RPMI7951 (cell line): ENCODE results near the gene PHF23. TPM values are rescaled to one million over a fixed set of nuclear protein-coding genes. Genes with fewer than 3 reads are reported as not detected.

Experiments
- DNase-seq: peaks from one replicate; pipeline ENCODE4 v3.0.0-alpha.2; 2012; ENCODE audit warnings: low read depth
- total RNA-seq: library from RNA; depleted of rRNA; stranded (reverse); fragments of >200 nt; shearing (Covaris generic); gene quantifications from 2 replicates; pipeline ENCODE4 v1.2.3, GENCODE V29; 2014; rRNA removed

Gene PHF23
- total RNA-seq, 1 experiment from 2014 or later: 40.3 TPM

DNA sequence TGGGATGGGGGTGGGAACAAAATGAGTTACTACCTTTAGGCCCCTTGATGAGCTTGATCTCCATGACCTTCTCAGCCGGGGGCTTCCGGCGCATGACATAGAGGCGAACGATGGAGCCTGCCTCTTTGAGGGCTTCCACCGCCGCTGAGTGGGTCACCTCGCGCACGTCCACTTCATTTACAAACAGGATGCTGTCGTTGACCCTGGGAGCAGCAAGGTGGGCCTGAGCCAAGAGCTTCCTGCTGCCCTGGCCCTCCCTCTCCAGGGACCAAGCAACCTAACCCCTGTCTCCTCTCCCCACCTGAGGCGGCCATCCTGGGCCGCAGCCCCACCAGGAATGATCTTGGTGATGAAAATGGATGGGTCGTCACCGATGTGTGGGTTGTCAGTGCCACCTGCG, 35.9 kb downstream of the PHF23 start:
- no peak for DNase-seq

- DNase-seq: no peak
Measured at GRCh38 chr17:7196651-7197401, 42.4 kb downstream of the PHF23 start.

DNA sequence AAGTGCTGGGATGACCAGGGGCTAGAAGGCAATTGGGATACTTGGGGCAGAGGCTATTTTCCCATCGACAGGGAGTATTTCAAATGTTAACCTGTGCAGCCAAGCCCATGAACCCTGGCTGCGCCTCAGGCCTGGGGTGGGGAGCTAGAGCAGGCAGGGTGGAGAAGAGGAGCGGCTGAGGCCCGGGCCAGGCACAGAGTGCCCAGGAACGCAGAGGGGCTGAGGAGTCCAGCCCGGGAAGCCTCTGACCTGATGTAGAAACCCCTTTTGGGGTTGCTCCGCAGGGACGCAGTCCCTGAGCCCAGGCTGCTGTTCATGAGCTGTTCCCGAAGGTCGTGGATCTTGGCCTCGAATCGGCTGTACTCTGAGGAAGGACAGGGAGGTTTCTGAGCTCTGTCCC, 43.3 kb downstream of the PHF23 start:
- DNase-seq: no peak

DNA sequence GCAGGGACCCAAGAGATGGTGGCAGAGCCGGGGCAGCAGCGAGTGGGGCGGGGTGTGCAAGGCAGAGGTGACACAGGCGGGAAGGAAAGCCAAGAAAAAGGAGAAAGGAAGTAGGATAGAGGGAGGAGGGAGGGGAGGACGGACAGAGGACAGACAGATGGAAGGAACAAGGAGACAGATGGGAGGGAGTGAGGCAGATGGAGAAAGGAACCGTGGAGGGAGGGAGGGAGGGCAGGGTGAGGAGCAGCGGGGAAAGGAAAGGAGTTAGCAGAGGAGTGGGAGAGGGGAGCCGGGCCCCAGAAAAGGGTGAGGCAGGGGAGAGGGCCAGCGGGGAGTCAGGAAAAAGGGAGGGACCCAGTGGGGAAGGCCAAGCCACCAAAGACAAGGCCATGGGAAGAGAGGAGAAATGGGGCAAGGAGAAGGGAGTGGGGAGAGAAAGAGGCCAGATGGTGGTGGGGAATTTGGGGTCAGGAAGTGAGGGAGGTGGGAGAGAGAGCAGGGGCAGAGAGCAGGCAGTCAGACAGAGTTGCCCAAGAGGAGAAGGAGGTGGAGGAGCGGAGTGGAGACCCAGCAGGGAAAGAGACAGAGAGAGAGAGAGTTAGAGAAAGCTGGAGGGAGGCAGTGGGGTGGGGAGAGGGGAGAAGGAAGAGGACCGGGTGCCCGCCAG, 46.9 kb downstream of the PHF23 start:
- DNase-seq: no peak

DNA sequence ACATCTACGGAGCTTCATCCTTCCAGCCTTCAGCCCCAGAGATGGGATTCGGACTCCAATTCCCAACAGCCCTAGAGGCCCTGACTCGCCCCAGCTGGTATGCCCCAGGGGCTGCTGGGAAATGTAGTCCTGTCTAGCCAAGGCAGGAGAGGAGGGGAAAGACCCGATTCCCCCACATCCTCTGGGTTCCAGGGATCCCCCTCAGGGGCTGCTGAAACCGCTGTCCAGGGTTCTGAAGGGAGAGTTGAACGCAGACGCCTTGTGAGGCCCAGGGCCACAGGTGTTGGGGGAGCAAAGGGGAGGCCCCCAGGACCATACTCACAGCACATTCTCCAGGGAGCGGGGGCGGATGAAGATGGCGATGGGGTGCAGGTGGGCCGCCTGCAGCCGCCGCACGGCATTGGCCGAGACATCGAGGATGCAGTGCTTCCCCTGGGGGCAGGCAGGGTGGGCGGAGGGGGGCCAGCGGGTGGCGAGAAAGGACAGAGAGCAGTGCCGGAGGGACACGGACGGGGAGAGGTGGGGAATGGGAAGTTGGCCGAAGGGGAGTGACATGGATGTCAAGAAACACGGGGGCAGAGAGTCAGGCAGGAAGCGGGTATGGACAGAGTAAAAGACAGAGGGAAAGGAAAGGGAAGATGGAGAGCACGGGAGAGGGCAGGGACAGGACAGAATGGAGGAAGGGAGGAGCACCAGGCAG, 47.5 kb downstream of the PHF23 start:
- DNase-seq: no peak

DNA sequence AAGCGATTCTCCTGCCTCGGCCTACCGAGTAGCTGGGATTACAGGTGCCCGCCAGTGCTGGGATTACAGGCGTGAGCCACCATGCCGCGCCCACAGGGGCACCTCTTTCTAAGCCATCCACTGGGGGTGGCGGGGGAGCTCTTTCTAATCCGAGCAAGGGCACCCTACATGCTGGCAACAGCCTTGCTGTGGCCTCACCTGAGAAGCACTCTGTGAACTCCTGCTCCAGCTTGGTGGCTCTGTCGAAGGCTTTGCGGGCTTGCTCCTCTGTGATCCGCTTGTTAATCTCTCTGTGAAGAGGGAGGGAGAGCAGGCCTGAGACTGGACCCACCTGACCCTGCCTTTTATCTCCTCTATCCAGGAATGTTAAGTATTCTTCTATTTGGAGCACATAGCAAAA, 48.2 kb downstream of the PHF23 start:
- no peak for DNase-seq

GRCh38 chr17:7190276-7190917, 48.9 kb downstream of the PHF23 start:
- DNase-seq: no peak

GRCh38 chr17:7186241-7186640, 53.0 kb downstream of the PHF23 start:
- DNase-seq: no peak

Other genes starting within 250 kb of the PHF23 start
- not detected in 2 replicates for gene ALOX12, start 243.4 kb downstream of the PHF23 start, total RNA-seq
- gene RNASEK, start 226.8 kb downstream of the PHF23 start, total RNA-seq: 156 and 180 TPM in 2 replicates
- gene BCL6B, start 216.4 kb downstream of the PHF23 start, total RNA-seq: not detected in 2 replicates
- gene SLC16A13, start 203.4 kb downstream of the PHF23 start, total RNA-seq: 0.12 and 0.20 TPM in 2 replicates
- 0.49 TPM in 1 of 2 replicates, not detected in the other for gene SLC16A11, start 195.4 kb downstream of the PHF23 start, total RNA-seq
- gene CLEC10A, start 159.2 kb downstream of the PHF23 start, total RNA-seq: not detected in 2 replicates
- gene ASGR2, start 124.6 kb downstream of the PHF23 start, total RNA-seq: not detected in 2 replicates
- gene ASGR1, start 60.1 kb downstream of the PHF23 start, total RNA-seq: not detected in 2 replicates
- 6.5 and 6.6 TPM in 2 replicates for gene DLG4, start 19.6 kb downstream of the PHF23 start, total RNA-seq
- 287 and 295 TPM in 2 replicates for gene ACADVL, start 19.5 kb downstream of the PHF23 start, total RNA-seq
- 24.6 and 25.0 TPM in 2 replicates for gene DVL2, start 4.9 kb downstream of the PHF23 start, total RNA-seq
- 451 and 468 TPM in 2 replicates for gene GABARAP, start 3.0 kb upstream of the PHF23 start, total RNA-seq
- gene CTDNEP1, start 12.3 kb upstream of the PHF23 start, total RNA-seq: 37.4 and 38.0 TPM in 2 replicates
- gene ELP5, start 12.8 kb upstream of the PHF23 start, total RNA-seq: 23.7 and 28.2 TPM in 2 replicates
- gene CLDN7, start 23.0 kb upstream of the PHF23 start, total RNA-seq: 0.48 and 2.0 TPM in 2 replicates
- gene SLC2A4, start 42.3 kb upstream of the PHF23 start, total RNA-seq: 0.20 TPM in 1 of 2 replicates, not detected in the other
- gene YBX2, start 55.2 kb upstream of the PHF23 start, total RNA-seq: 0.49 and 0.60 TPM in 2 replicates
- gene EIF5A, start 68.2 kb upstream of the PHF23 start, total RNA-seq: 414 and 526 TPM in 2 replicates
- 92.7 and 97.9 TPM in 2 replicates for gene GPS2, start 75.9 kb upstream of the PHF23 start, total RNA-seq
- gene NEURL4, start 89.9 kb upstream of the PHF23 start, total RNA-seq: 3.5 and 4.8 TPM in 2 replicates
- 0.12 and 0.20 TPM in 2 replicates for gene ACAP1, start 97.1 kb upstream of the PHF23 start, total RNA-seq
- 3.4 and 5.1 TPM in 2 replicates for gene KCTD11, start 112.7 kb upstream of the PHF23 start, total RNA-seq
- gene TMEM95, start 115.7 kb upstream of the PHF23 start, total RNA-seq: not detected in 2 replicates
- gene TNK1, start 141.6 kb upstream of the PHF23 start, total RNA-seq: 0.60 and 0.78 TPM in 2 replicates
- 20.8 and 23.2 TPM in 2 replicates for gene PLSCR3, start 155.1 kb upstream of the PHF23 start, total RNA-seq
- 177 and 229 TPM in 2 replicates for gene TMEM256, start 164.6 kb upstream of the PHF23 start, total RNA-seq
- gene NLGN2, start 168.4 kb upstream of the PHF23 start, total RNA-seq: 3.7 and 4.2 TPM in 2 replicates
- gene SPEM1, start 180.9 kb upstream of the PHF23 start, total RNA-seq: 0.10 TPM in 1 of 2 replicates, not detected in the other
- gene SPEM2, start 186.2 kb upstream of the PHF23 start, total RNA-seq: not detected in 2 replicates
- not detected in 2 replicates for gene SPEM3, start 189.4 kb upstream of the PHF23 start, total RNA-seq
- gene TMEM102, start 196.0 kb upstream of the PHF23 start, total RNA-seq: 2.9 and 5.5 TPM in 2 replicates
- 2.0 and 4.1 TPM in 2 replicates for gene FGF11, start 200.1 kb upstream of the PHF23 start, total RNA-seq
- gene CHRNB1, start 205.6 kb upstream of the PHF23 start, total RNA-seq: 10.4 and 11.9 TPM in 2 replicates
- 14.3 and 14.8 TPM in 2 replicates for gene ZBTB4, start 240.2 kb upstream of the PHF23 start, total RNA-seq
- gene SLC35G6, start 242.0 kb upstream of the PHF23 start, total RNA-seq: not detected in 2 replicates
- gene POLR2A, start 244.9 kb upstream of the PHF23 start, total RNA-seq: 15.4 and 22.3 TPM in 2 replicates